ENCODE measurements around the gene PLEKHA7. TPM values are rescaled to one million over a fixed set of nuclear protein-coding genes. Genes with fewer than 3 reads are reported as not detected.

PLEKHA7 gene
- total and polyA plus RNA-seq, 2 of the 13 experiments (the other 11 are each of a cell fraction or from before 2014, with no cell fraction given) = 17.5 to 18.7 TPM

DNA sequence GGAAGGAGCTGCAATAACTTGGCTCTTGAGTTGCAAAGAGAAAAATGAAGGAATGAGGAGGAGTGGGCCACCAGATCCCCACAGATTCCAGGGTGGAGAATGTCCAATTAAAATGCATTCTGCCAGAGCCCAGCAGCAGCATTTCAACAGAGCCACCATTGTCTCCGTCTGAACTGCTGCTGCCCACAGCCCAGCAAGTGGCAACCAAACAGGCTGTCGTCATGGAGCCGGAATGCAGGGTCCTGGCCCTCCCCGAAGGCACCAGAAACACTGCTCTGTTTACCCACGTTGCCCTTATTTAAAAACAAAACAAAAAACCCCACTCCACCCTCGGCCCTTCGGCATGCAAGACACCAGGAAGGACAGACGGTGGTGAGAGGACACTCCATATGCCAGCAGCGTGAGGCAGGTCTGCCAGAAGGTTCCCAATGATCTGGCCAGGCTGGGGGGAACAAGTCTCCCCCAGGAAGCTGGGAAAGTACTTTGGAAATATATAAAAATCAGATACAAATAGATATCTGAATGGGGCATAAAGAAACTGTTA lies 32.5 kb downstream of the PLEKHA7 start (continued):
- TF ChIP-seq, protein P1, sequence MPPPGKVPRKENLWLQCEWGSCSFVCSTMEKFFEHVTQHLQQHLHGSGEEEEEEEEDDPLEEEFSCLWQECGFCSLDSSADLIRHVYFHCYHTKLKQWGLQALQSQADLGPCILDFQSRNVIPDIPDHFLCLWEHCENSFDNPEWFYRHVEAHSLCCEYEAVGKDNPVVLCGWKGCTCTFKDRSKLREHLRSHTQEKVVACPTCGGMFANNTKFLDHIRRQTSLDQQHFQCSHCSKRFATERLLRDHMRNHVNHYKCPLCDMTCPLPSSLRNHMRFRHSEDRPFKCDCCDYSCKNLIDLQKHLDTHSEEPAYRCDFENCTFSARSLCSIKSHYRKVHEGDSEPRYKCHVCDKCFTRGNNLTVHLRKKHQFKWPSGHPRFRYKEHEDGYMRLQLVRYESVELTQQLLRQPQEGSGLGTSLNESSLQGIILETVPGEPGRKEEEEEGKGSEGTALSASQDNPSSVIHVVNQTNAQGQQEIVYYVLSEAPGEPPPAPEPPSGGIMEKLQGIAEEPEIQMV (CRISPR knock-in tag; IDR thresholded peaks at IDR 0.05; ENCODE audit: low read depth) = no peak
- TF ChIP-seq, protein P2, sequence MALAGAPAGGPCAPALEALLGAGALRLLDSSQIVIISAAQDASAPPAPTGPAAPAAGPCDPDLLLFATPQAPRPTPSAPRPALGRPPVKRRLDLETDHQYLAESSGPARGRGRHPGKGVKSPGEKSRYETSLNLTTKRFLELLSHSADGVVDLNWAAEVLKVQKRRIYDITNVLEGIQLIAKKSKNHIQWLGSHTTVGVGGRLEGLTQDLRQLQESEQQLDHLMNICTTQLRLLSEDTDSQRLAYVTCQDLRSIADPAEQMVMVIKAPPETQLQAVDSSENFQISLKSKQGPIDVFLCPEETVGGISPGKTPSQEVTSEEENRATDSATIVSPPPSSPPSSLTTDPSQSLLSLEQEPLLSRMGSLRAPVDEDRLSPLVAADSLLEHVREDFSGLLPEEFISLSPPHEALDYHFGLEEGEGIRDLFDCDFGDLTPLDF (CRISPR knock-in tag; IDR thresholded peaks at IDR 0.05) = no peak
- TF ChIP-seq ZC3H4 (CRISPR knock-in tag; IDR thresholded peaks at IDR 0.05; ENCODE audit: borderline replicate concordance) (no peak), ZNF343 (CRISPR knock-in tag; IDR thresholded peaks at IDR 0.05) (no peak), ZNF282 (IDR thresholded peaks at IDR 0.05; ENCODE audit: partially characterized antibody) (no peak), AHR (CRISPR knock-in tag; IDR thresholded peaks at IDR 0.05) (no peak), EED (CRISPR knock-in tag; IDR thresholded peaks at IDR 0.05) (no peak), ZNF776 (CRISPR knock-in tag; IDR thresholded peaks at IDR 0.05) (no peak), THAP11 (CRISPR knock-in tag; IDR thresholded peaks at IDR 0.05) (no peak), MAZ (IDR thresholded peaks at IDR 0.05; ENCODE audit: borderline replicate concordance, low read depth, low read length) (no peak), MAZ (CRISPR knock-in tag; IDR thresholded peaks at IDR 0.05; ENCODE audit: low read depth) (no peak), SIN3A (IDR thresholded peaks at IDR 0.05; ENCODE audit: borderline replicate concordance, low read depth, low read length) (no peak), ZNF777 (CRISPR knock-in tag; IDR thresholded peaks at IDR 0.05) (no peak), SALL2 (CRISPR knock-in tag; IDR thresholded peaks at IDR 0.05) (no peak), RXRB (CRISPR knock-in tag; IDR thresholded peaks at IDR 0.05; ENCODE audit: borderline replicate concordance) (peak; percentile 56; the same call in 1 of the 2 replicates), RXRA (CRISPR knock-in tag; IDR thresholded peaks at IDR 0.05) (peak; percentile 58; the same call in 1 of the 2 replicates), ZFYVE20 (CRISPR knock-in tag; IDR thresholded peaks at IDR 0.05; ENCODE audit: borderline replicate concordance, low read depth) (no peak), ZNF570 (CRISPR knock-in tag; IDR thresholded peaks at IDR 0.05; ENCODE audit: borderline replicate concordance) (no peak), GPN1 (CRISPR knock-in tag; IDR thresholded peaks at IDR 0.05; ENCODE audit: borderline replicate concordance) (no peak), NCOA5 (CRISPR knock-in tag; IDR thresholded peaks at IDR 0.05) (no peak)
- TF ChIP-seq, protein P3, sequence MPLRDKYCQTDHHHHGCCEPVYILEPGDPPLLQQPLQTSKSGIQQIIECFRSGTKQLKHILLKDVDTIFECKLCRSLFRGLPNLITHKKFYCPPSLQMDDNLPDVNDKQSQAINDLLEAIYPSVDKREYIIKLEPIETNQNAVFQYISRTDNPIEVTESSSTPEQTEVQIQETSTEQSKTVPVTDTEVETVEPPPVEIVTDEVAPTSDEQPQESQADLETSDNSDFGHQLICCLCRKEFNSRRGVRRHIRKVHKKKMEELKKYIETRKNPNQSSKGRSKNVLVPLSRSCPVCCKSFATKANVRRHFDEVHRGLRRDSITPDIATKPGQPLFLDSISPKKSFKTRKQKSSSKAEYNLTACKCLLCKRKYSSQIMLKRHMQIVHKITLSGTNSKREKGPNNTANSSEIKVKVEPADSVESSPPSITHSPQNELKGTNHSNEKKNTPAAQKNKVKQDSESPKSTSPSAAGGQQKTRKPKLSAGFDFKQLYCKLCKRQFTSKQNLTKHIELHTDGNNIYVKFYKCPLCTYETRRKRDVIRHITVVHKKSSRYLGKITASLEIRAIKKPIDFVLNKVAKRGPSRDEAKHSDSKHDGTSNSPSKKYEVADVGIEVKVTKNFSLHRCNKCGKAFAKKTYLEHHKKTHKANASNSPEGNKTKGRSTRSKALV (CRISPR knock-in tag; IDR thresholded peaks at IDR 0.05) = peak; percentile 29; the same call in 1 of the 2 replicates
- TF ChIP-seq, protein P4, sequence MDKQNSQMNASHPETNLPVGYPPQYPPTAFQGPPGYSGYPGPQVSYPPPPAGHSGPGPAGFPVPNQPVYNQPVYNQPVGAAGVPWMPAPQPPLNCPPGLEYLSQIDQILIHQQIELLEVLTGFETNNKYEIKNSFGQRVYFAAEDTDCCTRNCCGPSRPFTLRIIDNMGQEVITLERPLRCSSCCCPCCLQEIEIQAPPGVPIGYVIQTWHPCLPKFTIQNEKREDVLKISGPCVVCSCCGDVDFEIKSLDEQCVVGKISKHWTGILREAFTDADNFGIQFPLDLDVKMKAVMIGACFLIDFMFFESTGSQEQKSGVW (CRISPR knock-in tag; IDR thresholded peaks at IDR 0.05; ENCODE audit: borderline replicate concordance) = no peak
